ENCODE results near the gene ADGRG6. TPM values are rescaled to one million over a fixed set of nuclear protein-coding genes. Genes with fewer than 3 reads are reported as not detected.

Gene ADGRG6
- total and polyA plus RNA-seq, 2 donors (not counting 3 experiments of a cell fraction or from before 2014, with no cell fraction given), result 99.3 to 166 TPM

GRCh38 chr6:142291512-142291911 is 10.3 kb upstream of the ADGRG6 start:
- no peak overlapping the region for H2AFZ ChIP-seq (ENCODE audit: low read depth, low read length)
- H3K9me1 ChIP-seq (replicated peaks; ENCODE audit: control insufficient read depth, extremely low read depth, insufficient read depth, low read length), result no peaks in the 10 kb centered on the region
- ChIA-PET POLR2A (no interaction called here), CTCF (interaction anchor here (1.5 to 1.7 kb wide), 2 partner anchors 11 to 87 kb away, joined by 3 to 4 read pairs; no protein-coding TSS in a partner anchor)
- H3K9me3 ChIP-seq (replicated peaks; ENCODE audit: control insufficient read depth, insufficient read depth, low read length), result no peaks in the 10 kb centered on the region
- FAIRE-seq (no peak), DNase-seq (ENCODE audit: low read depth, low spot score) (no peak)
- intact Hi-C loops (cut with micrococcal nuclease), result no loop called here
- no peaks in the 10 kb centered on the region for H3K27me3 ChIP-seq (ENCODE audit: control insufficient read depth in 2 of 2, insufficient read depth in 2 of 2, low read length in 2 of 2)
- no peak overlapping the region for H3K9ac ChIP-seq (replicated peaks; ENCODE audit: extremely low read depth, insufficient read depth, low read length)
- no peak overlapping the region for H3K27ac ChIP-seq (ENCODE audit: insufficient read depth, low read depth, low read length)
- TF ChIP-seq GATA2 (IDR thresholded peaks at IDR 0.05; ENCODE audit: insufficient read depth, insufficient read length, low read depth, low read length), result no peak
- TF ChIP-seq FOS (IDR thresholded peaks at IDR 0.05; ENCODE audit: borderline replicate concordance, insufficient read depth, low read length), result no peak
- no peak for TF ChIP-seq JUN (IDR thresholded peaks at IDR 0.05; ENCODE audit: borderline replicate concordance, insufficient read depth, insufficient read length, low read depth)
- no peak for TF ChIP-seq POLR2A (IDR thresholded peaks at IDR 0.05; ENCODE audit: low read depth, low read length)
- no peak for TF ChIP-seq EZH2 (IDR thresholded peaks at IDR 0.05; ENCODE audit: borderline replicate concordance, low read depth, low read length, severe bottlenecking)
- TF ChIP-seq CTCF (IDR thresholded peaks at IDR 0.05; ENCODE audit: extremely low read depth in 1 of 2, insufficient read depth in 1 of 2, low read depth in 1 of 2, low read length in 2 of 2), result no peak
- no peak for TF ChIP-seq MYC (IDR thresholded peaks at IDR 0.05; ENCODE audit: low read depth, low read length)
- TF ChIP-seq MAX (IDR thresholded peaks at IDR 0.05; ENCODE audit: insufficient read depth, insufficient read length), result no peak
- no peak for TF ChIP-seq POLR2AphosphoS5 (IDR thresholded peaks at IDR 0.05; ENCODE audit: insufficient read depth, low read depth, low read length)
- H3K4me2 ChIP-seq (ENCODE audit: insufficient read depth, low read length), result no peak overlapping the region
- BruUV-seq (replicated peaks), result no TSS peak
- H3K4me3 ChIP-seq (replicated peaks in 1 of 3; ENCODE audit: insufficient read depth in 1 of 3, low read depth in 1 of 3, low read length in 3 of 3), result no peak overlapping the region
- H3K36me3 ChIP-seq (ENCODE audit: control insufficient read depth in 2 of 2, extremely low read depth in 1 of 2, insufficient read depth in 2 of 2, low read length in 2 of 2), result no peaks in the 10 kb centered on the region
- dilution Hi-C loops (cut with MboI; ENCODE audit: extremely low pct_ligation_motif_present, low sequenced_read_pairs), result no loop called here
- no peaks in the 10 kb centered on the region for H4K20me1 ChIP-seq (replicated peaks; ENCODE audit: control insufficient read depth, extremely low read depth, insufficient read depth, low read length)
- no peaks in the 10 kb centered on the region for H3K4me1 ChIP-seq (ENCODE audit: control insufficient read depth, extremely low read depth, insufficient read depth, low read length)
- H3K79me2 ChIP-seq (ENCODE audit: control insufficient read depth, insufficient read depth, low read length), result no peaks in the 10 kb centered on the region

Measured in endothelial cell of umbilical vein (primary cell).